K562 (cell line): ENCODE data around the gene ARHGAP25.

Experiments used
- CBX1 ChIP-seq: sonication (generic); IDR thresholded peaks from 2 replicates; pipeline ENCODE4 v1.6.1; 2016; ENCODE audit warnings: antibody characterized with exemption, low read depth, mild to moderate bottlenecking
- TAF7 ChIP-seq: fragments of 450-650 bp; IDR thresholded peaks from 2 replicates; pipeline ENCODE4 v1.6.1; 2016; ENCODE audit warnings: missing genetic modification characterization, missing compliant biosample characterization
- TF ChIP-seq, protein P1 (sequence below), 3 experiments: IDR thresholded peaks in 2 of 3; conservative IDR thresholded peaks in 1 of 3; 2 replicates each; pipeline ENCODE4 v1.5.1; 2011 to 2012; ENCODE audit warnings: low read length in 3 of 3, mild to moderate bottlenecking in 3 of 3, control low read depth in 2 of 3, improper control_type of control experiment in 1 of 3, inconsistent platforms in 1 of 3, low read depth in 1 of 3, mixed read lengths in 1 of 3, moderate library complexity in 1 of 3; ENCODE audit not compliant: insufficient read depth in 2 of 3

GRCh38 chr2:68706637-68707036 lies 28.0 kb upstream of the ARHGAP25 start:
- TF ChIP-seq CBX1 (no peak), TAF7 (tag) (no peak)
- TF ChIP-seq, protein P1, sequence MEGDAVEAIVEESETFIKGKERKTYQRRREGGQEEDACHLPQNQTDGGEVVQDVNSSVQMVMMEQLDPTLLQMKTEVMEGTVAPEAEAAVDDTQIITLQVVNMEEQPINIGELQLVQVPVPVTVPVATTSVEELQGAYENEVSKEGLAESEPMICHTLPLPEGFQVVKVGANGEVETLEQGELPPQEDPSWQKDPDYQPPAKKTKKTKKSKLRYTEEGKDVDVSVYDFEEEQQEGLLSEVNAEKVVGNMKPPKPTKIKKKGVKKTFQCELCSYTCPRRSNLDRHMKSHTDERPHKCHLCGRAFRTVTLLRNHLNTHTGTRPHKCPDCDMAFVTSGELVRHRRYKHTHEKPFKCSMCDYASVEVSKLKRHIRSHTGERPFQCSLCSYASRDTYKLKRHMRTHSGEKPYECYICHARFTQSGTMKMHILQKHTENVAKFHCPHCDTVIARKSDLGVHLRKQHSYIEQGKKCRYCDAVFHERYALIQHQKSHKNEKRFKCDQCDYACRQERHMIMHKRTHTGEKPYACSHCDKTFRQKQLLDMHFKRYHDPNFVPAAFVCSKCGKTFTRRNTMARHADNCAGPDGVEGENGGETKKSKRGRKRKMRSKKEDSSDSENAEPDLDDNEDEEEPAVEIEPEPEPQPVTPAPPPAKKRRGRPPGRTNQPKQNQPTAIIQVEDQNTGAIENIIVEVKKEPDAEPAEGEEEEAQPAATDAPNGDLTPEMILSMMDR (IDR thresholded peaks at IDR 0.05 in 2 of 3, conservative IDR thresholded peaks at IDR 0.05 in 1 of 3; ENCODE audit: insufficient read depth in 2 of 3, low read depth in 1 of 3, low read length in 3 of 3) = no peak
